Ovary (tissue), 3 donors: ENCODE results near the gene CBLC.

ENCODE experiments used
- CTCF ChIP-seq, 3 donors: fragments of 450-650 bp in 2 of 3; fragments of 200-600 bp in 1 of 3; IDR thresholded peaks; one replicate each; pipeline versions ENCODE4 v1.5.1 to v1.8.0; 2016 to 2022; ENCODE audit warnings: antibody characterized with exemption in 3 of 3, mild to moderate bottlenecking in 1 of 3
- EP300 ChIP-seq: sonication (generic); formaldehyde crosslinking; IDR thresholded peaks from one replicate; pipeline ENCODE4 v1.6.1; 2017; ENCODE audit warnings: antibody characterized with exemption
- POLR2A ChIP-seq: fragments of 450-650 bp; IDR thresholded peaks from one replicate; pipeline ENCODE4 v1.6.1; 2017; ENCODE audit warnings: antibody characterized with exemption, mild to moderate bottlenecking, moderate library complexity
- donor health status: DM: no; HTN: no; CAD: no.

- TF ChIP-seq CTCF (IDR thresholded peaks at IDR 0.05), result no peak
- TF ChIP-seq POLR2A, result no peak
- no peak for TF ChIP-seq EP300
These were observed 46.1 kb upstream of the CBLC start for GRCh38 chr19:44731622-44732021.
